RCC 7860 (cell line): ENCODE measurements around the gene CD68.
"Not testable (repeated sequence)": the region's sequence is repeated elsewhere in the genome, so short reads cannot be mapped to it uniquely, and the experiment has no call there.

Experiments used
- DNase-seq: peaks from one replicate; pipeline ENCODE4 v3.0.0-alpha.2; 2015; ENCODE audit warnings: low spot score
- FAIRE-seq: peaks from 2 replicates; lab custom pipeline; 2012; peaks lifted over from hg19 to GRCh38; lab: Jason Lieb, UNC

The CD68 gene

GRCh38 chr17:7580604-7581575 is 1.5 kb downstream of the CD68 start:
- no peak for DNase-seq
- no peak for FAIRE-seq

GRCh38 chr17:7582396-7583252 is 3.2 kb downstream of the CD68 start:
- no peak for DNase-seq
- FAIRE-seq, result no peak

GRCh38 chr17:7583253-7584109 is 4.0 kb downstream of the CD68 start, which contains the start of gene MPDU1:
Gene MPDU1 (plus strand): TSS chr17:7583852. CDS start chr17:7583863, 11 bp downstream.
- FAIRE-seq (peak; percentile 17), DNase-seq (peak; percentile 85)

GRCh38 chr17:7586673-7587419 is 7.4 kb downstream of the CD68 start:
- no peak for FAIRE-seq
- DNase-seq, result no peak

GRCh38 chr17:7587420-7588151 is 8.1 kb downstream of the CD68 start:
- FAIRE-seq, result no peak
- no peak for DNase-seq

- FAIRE-seq (no peak), DNase-seq (no peak)
Measured at GRCh38 chr17:7588553-7589203, 9.2 kb downstream of the CD68 start.

- FAIRE-seq, result no peak
- no peak for DNase-seq
Measured at GRCh38 chr17:7589204-7589868, 9.9 kb downstream of the CD68 start.

- no peak for FAIRE-seq
- no peak for DNase-seq
Measured at GRCh38 chr17:7589891-7590691, 10.7 kb downstream of the CD68 start, which contains the start of gene SOX15. Gene SOX15 (minus strand): TSS chr17:7590094. CDS start chr17:7589676, 418 bp downstream.

- FAIRE-seq, result no peak
- DNase-seq, result no peak
Measured at GRCh38 chr17:7590743-7591142, 11.3 kb downstream of the CD68 start.

GRCh38 chr17:7591596-7591995 is 12.2 kb downstream of the CD68 start:
- FAIRE-seq (no peak), DNase-seq (no peak)

- DNase-seq (no peak), FAIRE-seq (no peak)
Measured at GRCh38 chr17:7592422-7593021, 13.1 kb downstream of the CD68 start.

- DNase-seq (no peak), FAIRE-seq (no peak)
Measured at GRCh38 chr17:7593296-7593695, 13.9 kb downstream of the CD68 start.

GRCh38 chr17:7597561-7597960 is 18.1 kb downstream of the CD68 start:
- not testable (repeated sequence) for FAIRE-seq, DNase-seq

- FAIRE-seq (no peak), DNase-seq (no peak)
Measured at GRCh38 chr17:7606280-7606679, 26.8 kb downstream of the CD68 start.

GRCh38 chr17:7610641-7611040 is 31.2 kb downstream of the CD68 start:
- FAIRE-seq, result no peak
- no peak for DNase-seq

- FAIRE-seq (no peak), DNase-seq (no peak)
Measured at GRCh38 chr17:7611635-7612293, 32.3 kb downstream of the CD68 start.
